ENCODE results near the gene RNF220. TPM values are rescaled to one million over a fixed set of nuclear protein-coding genes. Genes with fewer than 3 reads are reported as not detected.

The RNF220 gene
- total and polyA plus RNA-seq, 5 donors: 56.0 to 81.7 (median 71.0) TPM

DNA sequence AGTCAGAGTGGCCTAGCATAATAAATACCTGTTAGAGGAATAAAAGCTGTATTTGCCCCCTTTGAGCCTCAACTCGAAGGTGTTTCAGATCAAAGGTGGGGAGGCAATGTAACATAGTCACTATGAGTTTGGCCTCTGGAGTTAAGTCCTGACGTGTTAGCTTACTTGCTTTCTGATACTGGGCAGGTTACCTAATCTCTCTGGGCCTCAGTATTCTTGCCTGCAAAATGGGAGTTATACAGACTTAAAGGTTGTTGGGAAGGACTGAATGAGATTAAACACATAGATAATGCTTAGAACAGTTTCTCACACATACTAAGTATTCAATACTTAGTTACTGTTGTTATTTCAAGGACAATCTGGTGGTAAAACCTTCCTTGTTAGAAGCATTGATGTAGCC lies 15.5 kb downstream of the RNF220 start:
- WGBS: 84% methylated on average over 2 of the region's 2 CpGs
- ATAC-seq (no peak), DNase-seq (no peak)
- Histone ChIP-seq H3K27ac (ENCODE audit: low read length) (no peak overlapping the region), H3K4me1 (ENCODE audit: control insufficient read depth, insufficient read depth, low read length) (no peaks in the 10 kb centered on the region), H3K27me3 (ENCODE audit: control insufficient read depth, insufficient read depth) (no peaks in the 10 kb centered on the region), H3K4me3 (ENCODE audit: low read length) (no peak overlapping the region), H3K9me3 (ENCODE audit: control insufficient read depth, low read length) (no peaks in the 10 kb centered on the region)
- intact Hi-C loops (cut with DNase I): no loop called here

DNA sequence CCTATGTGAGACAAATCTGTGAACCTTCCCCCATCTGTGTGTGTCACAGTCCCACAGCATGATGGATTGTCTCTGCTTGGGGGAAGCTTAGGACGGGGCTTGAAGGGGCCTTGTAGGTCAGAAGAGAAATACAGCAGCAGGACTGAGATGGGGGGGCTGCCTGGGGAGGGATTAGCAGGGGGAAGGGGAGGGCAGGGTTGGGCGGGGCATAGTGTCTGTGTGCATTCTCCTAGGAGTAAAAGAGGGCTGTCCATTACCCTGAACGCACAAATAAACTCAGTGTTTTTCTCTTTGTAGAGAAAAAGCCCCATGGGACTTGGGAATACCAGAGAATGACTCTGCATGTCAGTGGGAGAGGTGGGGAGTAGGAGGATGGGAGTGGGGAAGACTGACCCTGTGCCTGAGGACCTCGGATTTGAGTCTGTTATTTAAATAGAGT lies 16.4 kb downstream of the RNF220 start:
- 38% methylated on average over 4 of the region's 4 CpGs for WGBS
- no peak overlapping the region for H3K27ac ChIP-seq (ENCODE audit: low read length)
- intact Hi-C loops (cut with DNase I): no loop called here

DNA sequence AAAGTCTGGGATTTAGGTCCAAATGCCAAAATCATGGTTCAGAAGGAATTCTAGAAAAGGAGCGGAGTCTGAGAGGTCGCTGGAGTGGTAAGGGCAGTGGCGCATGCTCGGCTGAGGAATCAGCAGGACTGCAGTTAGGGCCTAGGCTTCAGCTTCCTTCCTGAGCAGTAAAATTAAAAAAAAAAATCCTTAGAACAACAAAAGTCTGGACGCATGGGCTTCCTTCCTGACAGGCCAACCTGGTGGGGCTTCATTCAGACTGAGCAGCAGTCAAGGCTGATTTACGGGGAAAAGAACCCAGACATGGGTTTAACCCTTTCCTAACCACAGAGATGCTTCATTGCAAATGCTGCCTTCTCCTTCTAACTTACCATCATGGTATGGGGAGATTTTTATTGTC lies 17.1 kb downstream of the RNF220 start:
- ATAC-seq (no peak), DNase-seq (no peak)
- Histone ChIP-seq H3K27ac (ENCODE audit: low read length) (no peak overlapping the region), H3K27me3 (ENCODE audit: control insufficient read depth, insufficient read depth) (no peaks in the 10 kb centered on the region), H3K4me3 (ENCODE audit: low read length) (no peak overlapping the region), H3K4me1 (ENCODE audit: control insufficient read depth, insufficient read depth, low read length) (no peaks in the 10 kb centered on the region), H3K9me3 (ENCODE audit: control insufficient read depth, low read length) (no peaks in the 10 kb centered on the region)
- whole genome bisulfite sequencing: 48% methylated on average over 6 of the region's 6 CpGs
- intact Hi-C loops (cut with DNase I): no loop called here

More for the DNA sequence above, 16.4 kb downstream of the RNF220 start:
- Histone ChIP-seq H3K4me3 (ENCODE audit: low read length) (no peak overlapping the region), H3K9me3 (ENCODE audit: control insufficient read depth, low read length) (no peaks in the 10 kb centered on the region), H3K27me3 (ENCODE audit: control insufficient read depth, insufficient read depth) (no peaks in the 10 kb centered on the region), H3K4me1 (ENCODE audit: control insufficient read depth, insufficient read depth, low read length) (no peaks in the 10 kb centered on the region)
- DNase-seq (no peak), ATAC-seq (no peak)

DNA sequence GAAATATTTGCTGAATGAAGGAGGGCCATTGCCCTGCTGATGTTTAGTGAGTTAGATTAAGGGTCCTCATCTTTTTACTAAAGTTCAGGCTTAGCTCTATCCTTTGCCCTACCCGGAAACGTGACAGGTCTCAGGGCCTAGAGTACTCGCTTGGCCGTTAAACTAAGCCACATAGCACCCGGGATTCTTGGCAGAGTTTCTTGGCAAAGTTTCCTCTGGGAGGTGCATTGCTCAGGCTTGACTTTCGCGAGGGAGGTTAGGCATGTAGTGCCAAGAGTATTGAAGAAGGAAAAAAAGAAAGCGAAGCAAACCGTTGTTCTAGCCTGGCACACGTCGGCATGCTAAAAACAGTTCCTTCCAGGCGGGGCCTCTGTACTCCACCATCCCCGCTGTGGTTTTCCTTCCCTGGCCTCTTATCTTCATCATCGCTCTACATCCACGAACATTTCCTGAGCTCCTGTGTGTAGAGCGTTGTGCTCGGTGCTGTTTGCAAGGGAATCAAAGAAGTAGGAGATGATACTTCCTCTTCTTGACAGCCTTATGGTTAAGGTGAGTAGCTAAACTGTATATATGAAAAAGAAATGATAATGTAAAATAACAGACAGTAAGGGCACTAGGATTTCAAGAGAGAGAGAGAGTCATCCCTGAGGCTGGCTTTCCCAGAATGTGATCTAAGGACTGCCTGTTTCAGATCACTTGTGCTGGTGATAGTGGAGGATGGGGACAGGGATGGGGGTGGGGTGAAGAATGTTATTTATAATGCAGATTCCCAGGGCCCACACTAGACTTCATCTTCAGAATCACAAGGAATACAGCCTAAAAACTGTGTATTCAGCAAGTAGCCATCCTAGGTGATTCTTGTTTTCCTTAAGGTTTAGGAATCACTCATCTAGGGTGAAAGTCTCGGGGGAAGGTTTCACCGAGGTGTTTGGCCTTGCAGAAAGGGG lies 18.8 kb downstream of the RNF220 start:
- no peaks in the 10 kb centered on the region for H3K27me3 ChIP-seq (ENCODE audit: control insufficient read depth, insufficient read depth)
- WGBS: 11% methylated on average over 19 of the region's 19 CpGs
- H3K27ac ChIP-seq (ENCODE audit: low read length): peak overlapping the region; percentile 25
- DNase-seq (peak in 2 of 3 donors; percentile 48 to 65), ATAC-seq (peak; percentile 88 to 90)
- no peak overlapping the region for H3K4me3 ChIP-seq (ENCODE audit: low read length)
- H3K9me3 ChIP-seq (ENCODE audit: control insufficient read depth, low read length): no peaks in the 10 kb centered on the region
- intact Hi-C loops (cut with DNase I): no loop called here
- H3K4me1 ChIP-seq (ENCODE audit: control insufficient read depth, insufficient read depth, low read length): no peaks in the 10 kb centered on the region

DNA sequence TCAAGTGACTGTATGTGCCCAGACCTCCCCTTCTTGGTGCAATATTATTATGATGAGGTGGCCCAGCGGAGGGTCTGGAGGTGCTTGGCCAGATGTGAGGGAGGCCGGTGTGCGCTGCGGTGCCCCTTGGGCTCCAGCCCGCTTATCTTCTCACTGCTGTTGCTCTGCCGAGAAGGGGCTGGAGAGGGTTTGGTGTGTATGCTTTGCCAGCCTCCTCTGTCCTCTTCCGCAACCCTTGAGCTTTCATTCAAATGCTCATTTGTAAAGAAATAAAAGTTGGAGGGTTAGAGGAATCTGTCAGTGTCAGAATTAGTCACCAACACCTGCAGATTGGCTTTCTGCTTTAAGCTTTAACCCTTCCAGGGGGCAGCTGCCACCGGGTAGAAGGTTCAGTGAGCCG lies 19.7 kb downstream of the RNF220 start:
- H3K27ac ChIP-seq (ENCODE audit: low read length): no peak overlapping the region

DNA sequence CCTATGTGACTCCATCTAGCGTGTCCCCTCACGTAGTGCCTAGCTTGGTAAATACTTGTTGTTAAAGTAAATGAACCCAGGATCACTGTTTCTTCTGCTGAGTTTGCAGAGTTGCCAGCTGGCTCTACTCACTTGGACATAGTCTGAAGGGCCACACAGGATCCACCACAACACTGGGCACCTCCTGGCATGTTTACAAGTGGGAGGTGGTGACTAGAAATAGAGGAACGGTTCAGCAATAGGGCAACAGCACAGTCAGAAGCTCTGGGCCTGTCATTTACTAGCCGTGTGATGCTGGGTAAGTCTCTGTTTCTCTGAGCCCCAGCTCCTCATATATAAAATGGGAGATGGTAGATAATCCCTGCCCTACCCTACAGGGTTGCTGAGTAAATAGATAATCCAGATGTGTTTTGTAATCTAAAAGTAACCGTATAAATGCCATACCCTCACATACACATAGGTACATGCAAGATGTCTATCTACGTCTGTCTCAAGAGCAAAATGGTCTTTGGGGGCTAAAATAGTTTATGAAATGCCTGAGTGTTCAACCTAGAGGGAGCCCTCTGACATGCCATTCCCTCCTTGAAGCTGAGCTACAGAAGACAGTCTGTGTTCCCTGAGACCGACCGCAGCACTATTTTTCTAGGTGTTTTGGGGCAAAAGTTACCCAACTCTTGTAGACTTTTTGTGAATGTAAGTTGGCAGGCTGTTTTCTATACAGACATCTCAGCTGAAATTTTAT lies 20.5 kb downstream of the RNF220 start:
- intact Hi-C loops (cut with DNase I): no loop called here
- ATAC-seq (no peak), DNase-seq (no peak)
- no peaks in the 10 kb centered on the region for H3K4me1 ChIP-seq (ENCODE audit: control insufficient read depth, insufficient read depth, low read length)
- H3K4me3 ChIP-seq (ENCODE audit: low read length): no peak overlapping the region
- no peaks in the 10 kb centered on the region for H3K27me3 ChIP-seq (ENCODE audit: control insufficient read depth, insufficient read depth)
- 79% methylated on average over 8 of the region's 8 CpGs for WGBS
- no peaks in the 10 kb centered on the region for H3K9me3 ChIP-seq (ENCODE audit: control insufficient read depth, low read length)
- no peak overlapping the region for H3K27ac ChIP-seq (ENCODE audit: low read length)

More for the DNA sequence above, 19.7 kb downstream of the RNF220 start:
- no peak for ATAC-seq
- intact Hi-C loops (cut with DNase I): no loop called here
- 72% methylated on average over 9 of the region's 9 CpGs for WGBS
- H3K4me3 ChIP-seq (ENCODE audit: low read length): no peak overlapping the region
- DNase-seq: no peak
- H3K9me3 ChIP-seq (ENCODE audit: control insufficient read depth, low read length): no peaks in the 10 kb centered on the region
- H3K4me1 ChIP-seq (ENCODE audit: control insufficient read depth, insufficient read depth, low read length): no peaks in the 10 kb centered on the region
- no peaks in the 10 kb centered on the region for H3K27me3 ChIP-seq (ENCODE audit: control insufficient read depth, insufficient read depth)

DNA sequence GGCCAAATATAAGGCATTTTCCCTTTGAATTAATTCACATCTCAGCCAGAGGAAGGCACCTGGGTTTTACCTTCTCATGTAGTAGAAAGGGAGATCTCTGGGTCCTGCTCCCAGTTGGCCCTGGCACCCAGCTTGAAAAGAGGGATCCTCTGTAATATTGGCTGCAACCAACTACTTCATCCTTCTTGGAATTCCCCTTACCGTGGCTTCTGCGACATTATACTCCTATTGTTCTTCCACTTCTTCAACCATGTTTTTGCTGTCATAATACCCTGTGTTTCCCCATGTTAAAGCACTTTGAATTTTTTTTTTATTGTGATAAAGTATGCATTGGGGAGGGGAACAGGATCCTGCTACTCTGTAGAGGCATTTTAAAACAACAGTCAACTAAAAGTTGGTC lies 26.8 kb downstream of the RNF220 start:
- 62% methylated on average over 2 of the region's 2 CpGs for WGBS
- H3K27ac ChIP-seq (ENCODE audit: low read length): no peak overlapping the region
- intact Hi-C loops (cut with DNase I): no loop called here

DNA sequence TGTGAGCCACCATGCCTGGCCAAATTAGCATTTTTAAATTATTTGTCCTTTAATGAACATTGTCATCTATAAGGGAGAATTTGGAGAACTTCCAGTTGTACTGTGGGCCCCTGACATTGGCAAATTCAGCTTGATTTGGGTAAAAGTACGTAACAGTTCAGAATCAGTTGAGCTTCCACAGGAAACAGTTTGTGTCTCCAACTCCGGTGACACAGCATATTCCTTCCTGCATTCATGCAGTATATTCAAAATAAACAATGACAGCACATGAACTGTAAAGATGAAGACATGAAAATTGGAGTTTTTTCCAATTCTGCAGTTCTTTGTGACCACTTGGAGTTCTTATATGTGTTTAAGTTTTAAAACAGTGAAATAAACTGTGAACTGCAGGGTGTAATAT lies 28.2 kb downstream of the RNF220 start:
- Histone ChIP-seq H3K4me3 (ENCODE audit: low read length) (no peak overlapping the region), H3K4me1 (ENCODE audit: control insufficient read depth, insufficient read depth, low read length) (no peaks in the 10 kb centered on the region), H3K27ac (ENCODE audit: low read length) (no peak overlapping the region), H3K27me3 (ENCODE audit: control insufficient read depth, insufficient read depth) (no peaks in the 10 kb centered on the region), H3K9me3 (ENCODE audit: control insufficient read depth, low read length) (no peaks in the 10 kb centered on the region)
- WGBS: 58% methylated on average over 2 of the region's 2 CpGs
- ATAC-seq (no peak), DNase-seq (no peak)
- intact Hi-C loops (cut with DNase I): no loop called here

More for the DNA sequence above, 26.8 kb downstream of the RNF220 start:
- Histone ChIP-seq H3K4me1 (ENCODE audit: control insufficient read depth, insufficient read depth, low read length) (no peaks in the 10 kb centered on the region), H3K4me3 (ENCODE audit: low read length) (no peak overlapping the region), H3K9me3 (ENCODE audit: control insufficient read depth, low read length) (no peaks in the 10 kb centered on the region), H3K27me3 (ENCODE audit: control insufficient read depth, insufficient read depth) (no peaks in the 10 kb centered on the region)
- no peak for ATAC-seq
- no peak for DNase-seq

DNA sequence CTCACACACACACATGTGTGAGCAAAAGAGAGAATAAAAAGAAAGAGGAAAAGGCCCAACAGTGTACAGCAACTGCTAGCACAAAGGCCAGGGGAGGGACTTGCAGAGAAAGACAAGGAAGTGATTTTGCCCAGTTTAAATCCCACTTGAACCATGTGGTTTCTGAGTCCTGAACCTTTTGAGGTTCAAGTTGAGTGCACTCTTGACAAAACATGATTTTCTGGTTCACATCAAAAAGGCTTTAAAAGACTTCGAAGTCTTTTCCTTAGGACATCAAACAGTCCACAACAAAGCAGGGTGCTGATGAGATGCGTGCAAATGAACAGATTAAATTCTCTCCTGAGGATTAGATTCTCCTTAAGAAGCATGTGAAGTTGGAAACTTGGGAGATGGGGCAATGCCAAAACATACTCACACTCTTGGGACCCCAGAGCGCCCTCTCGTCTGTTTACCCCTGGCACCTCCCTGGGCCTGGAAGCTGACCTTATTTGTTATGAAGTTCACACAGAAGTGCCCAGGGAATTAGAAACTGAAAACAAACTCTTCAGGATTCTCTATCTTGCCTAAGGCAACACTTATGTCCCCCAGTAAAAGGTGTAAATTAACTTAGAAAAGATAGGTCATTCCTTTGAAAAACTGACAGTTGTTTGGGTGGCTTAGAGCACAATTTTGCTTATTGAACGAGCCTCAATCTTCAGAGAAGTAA lies 31.5 kb downstream of the RNF220 start:
- Histone ChIP-seq H3K4me1 (ENCODE audit: control insufficient read depth, insufficient read depth, low read length) (no peaks in the 10 kb centered on the region), H3K27ac (ENCODE audit: low read length) (no peak overlapping the region), H3K27me3 (ENCODE audit: control insufficient read depth, insufficient read depth) (no peaks in the 10 kb centered on the region), H3K4me3 (ENCODE audit: low read length) (no peak overlapping the region), H3K9me3 (ENCODE audit: control insufficient read depth, low read length) (no peaks in the 10 kb centered on the region)
- 68% methylated on average over 5 of the region's 5 CpGs for WGBS
- ATAC-seq (no peak), DNase-seq (no peak)
- intact Hi-C loops (cut with DNase I): no loop called here

DNA sequence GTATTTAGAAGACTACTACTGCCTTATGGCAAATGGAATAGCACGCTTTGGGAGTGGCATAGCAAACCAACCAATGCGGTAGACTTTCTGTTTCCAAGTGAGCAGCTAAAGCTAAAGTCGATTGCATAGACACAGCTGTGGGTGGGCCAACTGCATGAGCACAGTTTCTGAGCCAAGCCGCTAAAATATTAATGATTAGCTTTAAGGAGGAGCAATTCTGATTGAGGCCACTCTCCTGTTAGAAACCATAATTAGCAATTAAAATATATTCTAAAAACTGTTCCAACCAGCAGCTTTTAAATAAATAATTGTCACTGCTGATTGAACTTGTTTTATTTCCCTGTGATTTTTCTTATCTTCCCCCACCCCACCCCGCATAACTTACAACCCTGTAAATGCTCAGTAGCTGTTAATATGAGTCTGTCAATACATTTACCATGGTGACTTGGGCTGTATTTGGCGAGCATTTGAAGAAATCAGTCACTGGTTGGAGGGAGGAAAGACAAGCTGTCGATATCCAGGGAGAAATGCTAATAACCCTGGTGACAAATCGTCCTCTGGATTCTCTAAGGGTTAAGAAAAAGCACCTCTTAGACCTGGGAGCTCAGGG lies 32.2 kb downstream of the RNF220 start:
- no peak for DNase-seq
- ATAC-seq: no peak
- Histone ChIP-seq H3K4me3 (ENCODE audit: low read length) (no peak overlapping the region), H3K9me3 (ENCODE audit: control insufficient read depth, low read length) (no peaks in the 10 kb centered on the region), H3K27ac (ENCODE audit: low read length) (no peak overlapping the region), H3K27me3 (ENCODE audit: control insufficient read depth, insufficient read depth) (no peaks in the 10 kb centered on the region), H3K4me1 (ENCODE audit: control insufficient read depth, insufficient read depth, low read length) (no peaks in the 10 kb centered on the region)
- intact Hi-C loops (cut with DNase I): no loop called here
- WGBS: 71% methylated on average over 8 of the region's 8 CpGs

Data from right cardiac atrium (tissue), 5 donors.